Activated CD4-positive, alpha-beta T cell treated with anti-CD3 and anti-CD28 coated beads, Interleukin-2, amount 10 ng/mL, durations not matched to agents 24 days and 14 days (primary cell): Measurements from ENCODE around the gene COX14. TPM values are rescaled to one million over a fixed set of nuclear protein-coding genes. Genes with fewer than 3 reads are reported as not detected.

Source experiments
- DNase-seq: peaks from one replicate; pipeline ENCODE4 v3.0.0; 2022
- H3K27ac Mint-ChIP-seq: one replicate; pipeline ENCODE4 v1.8.0; 2022; ENCODE audit warnings: mild to moderate bottlenecking, mixed read lengths
- H3K27me3 Mint-ChIP-seq: one replicate; pipeline ENCODE4 v1.8.0; 2022; ENCODE audit warnings: mixed read lengths
- H3K36me3 Mint-ChIP-seq: one replicate; pipeline ENCODE4 v1.8.0; 2022; ENCODE audit warnings: low read depth, mild to moderate bottlenecking, mixed read lengths
- H3K4me1 Mint-ChIP-seq: one replicate; pipeline ENCODE4 v1.8.0; 2021; ENCODE audit warnings: mixed read lengths
- H3K4me3 Mint-ChIP-seq: one replicate; pipeline ENCODE4 v1.8.0; 2022; ENCODE audit warnings: mild to moderate bottlenecking, moderate library complexity, mixed read lengths
- H3K9me3 Mint-ChIP-seq: one replicate; pipeline ENCODE4 v1.8.0; 2021; ENCODE audit warnings: mixed read lengths
- intact Hi-C: fragments of 100-400 bp; cut with micrococcal nuclease; formaldehyde crosslinking; loops from one replicate; pipeline ENCODE4 v1.15.1; 2023
- total RNA-seq: library from RNA; stranded (reverse); gene quantifications from 2 replicates; pipeline ENCODE4 v1.2.3, GENCODE V29; 2022

Gene COX14
- 44.0 and 45.0 TPM in 2 replicates for total RNA-seq

GRCh38 chr12:50111693-50112455 is at the start of gene COX14:
Gene COX14 (plus strand): TSS chr12:50112236. CDS start chr12:50120044, 7,808 bp downstream.
- peaks cover 21% of the 10 kb centered on the region for H3K36me3 Mint-ChIP-seq
- H3K9me3 Mint-ChIP-seq: no peaks in the 10 kb centered on the region
- DNase-seq: peak; percentile 100
- H3K4me1 Mint-ChIP-seq: peaks cover 32% of the 10 kb centered on the region
- H3K27me3 Mint-ChIP-seq: no peaks in the 10 kb centered on the region
- peak within 1 kb of the TSS; percentile 95 for H3K4me3 Mint-ChIP-seq
- intact Hi-C loops: loop anchor here (1.0 to 2.0 kb wide), 4 partner anchors 27 to 109 kb away; partner anchors contain the start of genes CERS5, RACGAP1 and SMARCD1
- peak within 1 kb of the TSS; percentile 96 for H3K27ac Mint-ChIP-seq

GRCh38 chr12:50062728-50063460 is 49.1 kb upstream of the COX14 start:
- no peak overlapping the region for H3K4me3 Mint-ChIP-seq
- H3K9me3 Mint-ChIP-seq: no peaks in the 10 kb centered on the region
- no peak for DNase-seq
- no peak overlapping the region for H3K27ac Mint-ChIP-seq
- H3K27me3 Mint-ChIP-seq: peaks cover 5% of the 10 kb centered on the region
- intact Hi-C loops: no loop called here
- peaks cover 28% of the 10 kb centered on the region for H3K4me1 Mint-ChIP-seq
- H3K36me3 Mint-ChIP-seq: peaks cover 6% of the 10 kb centered on the region

- no peaks in the 10 kb centered on the region for H3K9me3 Mint-ChIP-seq
- peaks cover 15% of the 10 kb centered on the region for H3K4me1 Mint-ChIP-seq
- DNase-seq: no peak
- intact Hi-C loops: no loop called here
- peaks cover 5% of the 10 kb centered on the region for H3K36me3 Mint-ChIP-seq
- H3K4me3 Mint-ChIP-seq: no peak overlapping the region
- H3K27me3 Mint-ChIP-seq: peaks cover 5% of the 10 kb centered on the region
- H3K27ac Mint-ChIP-seq: no peak overlapping the region
Observed at GRCh38 chr12:50065726-50066310, 46.2 kb upstream of the COX14 start.

- Mint-ChIP-seq H3K4me3 (no peak overlapping the region), H3K27ac (no peak overlapping the region), H3K27me3 (peaks cover 4% of the 10 kb centered on the region), H3K4me1 (peaks cover 12% of the 10 kb centered on the region), H3K36me3 (peaks cover 1% of the 10 kb centered on the region), H3K9me3 (no peaks in the 10 kb centered on the region)
- intact Hi-C loops: no loop called here
- no peak for DNase-seq
Observed at GRCh38 chr12:50066402-50066801, 45.6 kb upstream of the COX14 start.

GRCh38 chr12:50069069-50069468 is 43.0 kb upstream of the COX14 start:
- H3K4me1 Mint-ChIP-seq: peaks cover 9% of the 10 kb centered on the region
- intact Hi-C loops: no loop called here
- H3K27me3 Mint-ChIP-seq: no peaks in the 10 kb centered on the region

GRCh38 chr12:50069539-50069938 is 42.5 kb upstream of the COX14 start:
- Mint-ChIP-seq H3K9me3 (no peaks in the 10 kb centered on the region), H3K4me3 (no peak overlapping the region), H3K27ac (no peak overlapping the region), H3K36me3 (no peaks in the 10 kb centered on the region), H3K27me3 (no peaks in the 10 kb centered on the region), H3K4me1 (peaks cover 9% of the 10 kb centered on the region)
- no peak for DNase-seq
- intact Hi-C loops: no loop called here

More at GRCh38 chr12:50069069-50069468, 43.0 kb upstream of the COX14 start:
- DNase-seq: no peak
- Mint-ChIP-seq H3K4me3 (no peak overlapping the region), H3K9me3 (no peaks in the 10 kb centered on the region), H3K27ac (no peak overlapping the region), H3K36me3 (no peaks in the 10 kb centered on the region)

GRCh38 chr12:50070314-50071060 is 41.5 kb upstream of the COX14 start:
- Mint-ChIP-seq H3K4me1 (peaks cover 11% of the 10 kb centered on the region), H3K27ac (no peak overlapping the region), H3K36me3 (no peaks in the 10 kb centered on the region), H3K27me3 (no peaks in the 10 kb centered on the region), H3K4me3 (no peak overlapping the region), H3K9me3 (no peaks in the 10 kb centered on the region)
- intact Hi-C loops: loop anchor here (1.0 kb wide), 2 partner anchors 31 to 103 kb away; no protein-coding TSS in a partner anchor
- peak; percentile 90 for DNase-seq

GRCh38 chr12:50072198-50072907 is 39.7 kb upstream of the COX14 start:
- Mint-ChIP-seq H3K27ac (no peak overlapping the region), H3K36me3 (no peaks in the 10 kb centered on the region), H3K27me3 (no peaks in the 10 kb centered on the region), H3K4me1 (peaks cover 12% of the 10 kb centered on the region), H3K4me3 (no peak overlapping the region), H3K9me3 (no peaks in the 10 kb centered on the region)
- intact Hi-C loops: no loop called here
- DNase-seq: no peak

GRCh38 chr12:50073206-50073605 is 38.8 kb upstream of the COX14 start:
- no peaks in the 10 kb centered on the region for H3K9me3 Mint-ChIP-seq
- no peaks in the 10 kb centered on the region for H3K36me3 Mint-ChIP-seq
- peaks cover 12% of the 10 kb centered on the region for H3K4me1 Mint-ChIP-seq
- intact Hi-C loops: no loop called here
- H3K4me3 Mint-ChIP-seq: no peak overlapping the region
- no peak overlapping the region for H3K27ac Mint-ChIP-seq
- no peaks in the 10 kb centered on the region for H3K27me3 Mint-ChIP-seq
- DNase-seq: no peak

- no peaks in the 10 kb centered on the region for H3K36me3 Mint-ChIP-seq
- no peak overlapping the region for H3K4me3 Mint-ChIP-seq
- H3K27me3 Mint-ChIP-seq: no peaks in the 10 kb centered on the region
- intact Hi-C loops: no loop called here
- H3K27ac Mint-ChIP-seq: no peak overlapping the region
- DNase-seq: no peak
- H3K4me1 Mint-ChIP-seq: peaks cover 12% of the 10 kb centered on the region
- no peaks in the 10 kb centered on the region for H3K9me3 Mint-ChIP-seq
Observed at GRCh38 chr12:50073712-50074111, 38.3 kb upstream of the COX14 start.

GRCh38 chr12:50074936-50075807 is 36.9 kb upstream of the COX14 start:
- Mint-ChIP-seq H3K9me3 (no peaks in the 10 kb centered on the region), H3K27me3 (no peaks in the 10 kb centered on the region), H3K4me1 (peaks cover 13% of the 10 kb centered on the region), H3K36me3 (no peaks in the 10 kb centered on the region), H3K4me3 (no peak overlapping the region), H3K27ac (peak overlapping the region; percentile 41)
- DNase-seq: peak; percentile 94
- intact Hi-C loops: loop anchor here (1.0 kb wide), 1 partner anchor 100 kb away; no protein-coding TSS in a partner anchor

GRCh38 chr12:50075808-50076170 is 36.2 kb upstream of the COX14 start:
- intact Hi-C loops: loop anchor here (1.0 kb wide), 1 partner anchor 100 kb away; no protein-coding TSS in a partner anchor
- Mint-ChIP-seq H3K4me3 (no peak overlapping the region), H3K27ac (no peak overlapping the region), H3K4me1 (peaks cover 7% of the 10 kb centered on the region), H3K9me3 (no peaks in the 10 kb centered on the region), H3K27me3 (no peaks in the 10 kb centered on the region), H3K36me3 (no peaks in the 10 kb centered on the region)
- no peak for DNase-seq
